ENCODE measurements around the gene CAPN15. TPM values are rescaled to one million over a fixed set of nuclear protein-coding genes. Genes with fewer than 3 reads are reported as not detected.

The CAPN15 gene
- total and polyA plus RNA-seq, 11 donors: 12.0 to 35.5 (median 20.3) TPM

DNA sequence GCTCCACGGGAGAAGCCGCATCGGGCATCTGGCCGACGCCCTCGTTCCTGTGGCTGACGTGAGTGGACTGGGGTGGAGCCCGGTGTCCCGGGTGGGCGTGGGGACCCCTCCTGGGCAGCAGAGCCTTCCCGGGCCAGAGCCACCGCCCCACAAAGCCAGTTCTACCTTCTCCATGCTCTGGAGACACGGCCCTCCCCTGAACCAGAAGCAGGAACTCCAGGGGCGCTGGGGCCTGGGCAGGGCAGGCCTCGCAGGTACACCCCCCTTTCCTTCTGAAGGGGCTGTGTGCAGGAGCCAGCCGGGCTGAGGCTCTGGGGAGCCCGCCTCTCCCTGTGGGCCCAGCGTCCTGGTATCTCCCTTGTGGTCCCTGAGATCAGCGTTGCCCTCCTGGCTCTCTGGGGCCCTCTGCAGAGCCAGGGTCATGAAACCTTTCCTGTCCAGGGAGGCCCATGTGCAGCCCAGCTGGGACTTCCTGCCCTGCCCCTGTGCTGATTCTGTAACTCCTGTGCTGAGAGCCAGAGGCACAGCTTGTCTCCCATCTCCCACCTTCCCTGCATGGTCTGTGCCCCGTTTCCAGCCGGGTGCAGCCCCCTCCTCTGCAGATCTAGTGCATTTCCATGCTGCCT lies 48.8 kb downstream of the CAPN15 start:
- H3K4me3 ChIP-seq: no peak overlapping the region
- ATAC-seq (no peak), DNase-seq (no peak)
- H3K27me3 ChIP-seq: no peaks in the 10 kb centered on the region
- H3K9me3 ChIP-seq: no peaks in the 10 kb centered on the region
- H3K27ac ChIP-seq: no peak overlapping the region
- WGBS, 4 donors: 70 to 85% (median 81%) methylated on average over 6 to 21 of the region's 21 CpGs
- TF ChIP-seq, protein P1, sequence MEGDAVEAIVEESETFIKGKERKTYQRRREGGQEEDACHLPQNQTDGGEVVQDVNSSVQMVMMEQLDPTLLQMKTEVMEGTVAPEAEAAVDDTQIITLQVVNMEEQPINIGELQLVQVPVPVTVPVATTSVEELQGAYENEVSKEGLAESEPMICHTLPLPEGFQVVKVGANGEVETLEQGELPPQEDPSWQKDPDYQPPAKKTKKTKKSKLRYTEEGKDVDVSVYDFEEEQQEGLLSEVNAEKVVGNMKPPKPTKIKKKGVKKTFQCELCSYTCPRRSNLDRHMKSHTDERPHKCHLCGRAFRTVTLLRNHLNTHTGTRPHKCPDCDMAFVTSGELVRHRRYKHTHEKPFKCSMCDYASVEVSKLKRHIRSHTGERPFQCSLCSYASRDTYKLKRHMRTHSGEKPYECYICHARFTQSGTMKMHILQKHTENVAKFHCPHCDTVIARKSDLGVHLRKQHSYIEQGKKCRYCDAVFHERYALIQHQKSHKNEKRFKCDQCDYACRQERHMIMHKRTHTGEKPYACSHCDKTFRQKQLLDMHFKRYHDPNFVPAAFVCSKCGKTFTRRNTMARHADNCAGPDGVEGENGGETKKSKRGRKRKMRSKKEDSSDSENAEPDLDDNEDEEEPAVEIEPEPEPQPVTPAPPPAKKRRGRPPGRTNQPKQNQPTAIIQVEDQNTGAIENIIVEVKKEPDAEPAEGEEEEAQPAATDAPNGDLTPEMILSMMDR (IDR thresholded peaks at IDR 0.05): no peak
- no peak for TF ChIP-seq POLR2A (IDR thresholded peaks at IDR 0.05)
- H3K4me1 ChIP-seq: peaks cover 0 to 9% (median 0%) of the 10 kb centered on the region in 12 donors
- peaks cover 0 to 31% (median 17%) of the 10 kb centered on the region in 9 donors for H3K36me3 ChIP-seq
- intact Hi-C loops (cut with DNase I): loop anchor here in 2 of 10 donors (5.0 kb wide), 2 partner anchors 51 to 86 kb away; no protein-coding TSS in a partner anchor

DNA sequence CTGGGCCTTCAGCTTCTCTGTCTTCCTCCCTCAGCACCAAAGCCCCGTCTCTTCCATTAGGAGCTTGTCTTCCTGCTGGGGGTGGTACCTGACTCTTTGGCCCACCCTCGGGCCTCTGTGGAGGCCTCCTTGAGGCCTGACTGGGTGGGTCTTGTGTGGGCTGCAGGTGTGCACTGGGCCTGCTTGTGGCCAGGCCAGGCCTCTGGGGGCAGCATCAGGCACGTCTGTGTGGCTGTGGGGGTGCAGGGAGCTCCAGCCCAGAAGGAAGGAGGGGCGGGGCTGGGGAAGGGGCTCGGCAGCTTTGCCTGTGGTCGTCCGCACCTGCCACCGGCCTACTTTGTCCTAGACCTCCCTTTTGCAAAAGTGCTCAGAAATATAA lies 49.3 kb downstream of the CAPN15 start:
- 75 to 85% (median 82%) methylated on average over 8 of the region's 8 CpGs for WGBS, 4 donors
- intact Hi-C loops (cut with DNase I): loop anchor here in 2 of 10 donors (5.0 kb wide), 2 partner anchors 50 to 85 kb away; no protein-coding TSS in a partner anchor
- Histone ChIP-seq H3K27me3 (no peaks in the 10 kb centered on the region), H3K4me3 (no peak overlapping the region), H3K27ac (no peak overlapping the region), H3K9me3 (no peaks in the 10 kb centered on the region), H3K4me1 (peaks cover 0 to 9% (median 0%) of the 10 kb centered on the region in 12 donors), H3K36me3 (peaks cover 0 to 31% (median 17%) of the 10 kb centered on the region in 9 donors)
- DNase-seq (no peak), ATAC-seq (no peak)
- TF ChIP-seq, protein P1 (IDR thresholded peaks at IDR 0.05): no peak
- TF ChIP-seq POLR2A (IDR thresholded peaks at IDR 0.05): no peak

DNA sequence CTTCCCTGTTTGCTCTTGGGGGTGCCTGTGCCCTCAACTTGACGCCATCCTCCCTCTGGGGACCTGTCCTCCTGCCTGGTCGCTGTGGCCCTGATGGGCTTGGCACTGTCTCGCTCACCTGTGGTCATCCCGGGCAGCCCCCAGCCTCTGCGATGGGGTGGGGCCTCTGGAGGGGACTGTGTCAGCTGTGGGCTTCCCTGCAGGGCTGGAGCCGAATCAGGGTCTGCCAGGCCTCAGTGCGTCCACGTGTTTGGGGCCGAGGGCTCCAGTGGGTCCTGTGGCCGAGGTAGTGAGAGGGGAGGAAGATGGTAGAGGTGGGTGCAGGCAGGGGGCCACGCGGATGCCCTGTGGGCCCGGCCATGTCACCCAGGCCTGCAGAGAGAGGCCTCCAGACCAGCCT lies 50.3 kb downstream of the CAPN15 start:
- H3K9me3 ChIP-seq: no peaks in the 10 kb centered on the region
- H3K36me3 ChIP-seq: peaks cover 0 to 31% (median 17%) of the 10 kb centered on the region in 9 donors
- ATAC-seq (no peak), DNase-seq (peak in 1 of 5 donors; percentile 55)
- H3K27ac ChIP-seq: no peak overlapping the region
- intact Hi-C loops (cut with DNase I): loop anchor here in 3 of 10 donors (2.0 to 5.0 kb wide), 3 partner anchors 50 to 85 kb away; no protein-coding TSS in a partner anchor
- no peaks in the 10 kb centered on the region for H3K27me3 ChIP-seq
- no peak overlapping the region for H3K4me3 ChIP-seq
- no peak for TF ChIP-seq POLR2A (IDR thresholded peaks at IDR 0.05)
- TF ChIP-seq, protein P1 (IDR thresholded peaks at IDR 0.05): no peak
- H3K4me1 ChIP-seq: peaks cover 0 to 9% (median 0%) of the 10 kb centered on the region in 12 donors
- WGBS, 4 donors: 93 to 98% (median 96%) methylated on average over 9 to 13 of the region's 13 CpGs

DNA sequence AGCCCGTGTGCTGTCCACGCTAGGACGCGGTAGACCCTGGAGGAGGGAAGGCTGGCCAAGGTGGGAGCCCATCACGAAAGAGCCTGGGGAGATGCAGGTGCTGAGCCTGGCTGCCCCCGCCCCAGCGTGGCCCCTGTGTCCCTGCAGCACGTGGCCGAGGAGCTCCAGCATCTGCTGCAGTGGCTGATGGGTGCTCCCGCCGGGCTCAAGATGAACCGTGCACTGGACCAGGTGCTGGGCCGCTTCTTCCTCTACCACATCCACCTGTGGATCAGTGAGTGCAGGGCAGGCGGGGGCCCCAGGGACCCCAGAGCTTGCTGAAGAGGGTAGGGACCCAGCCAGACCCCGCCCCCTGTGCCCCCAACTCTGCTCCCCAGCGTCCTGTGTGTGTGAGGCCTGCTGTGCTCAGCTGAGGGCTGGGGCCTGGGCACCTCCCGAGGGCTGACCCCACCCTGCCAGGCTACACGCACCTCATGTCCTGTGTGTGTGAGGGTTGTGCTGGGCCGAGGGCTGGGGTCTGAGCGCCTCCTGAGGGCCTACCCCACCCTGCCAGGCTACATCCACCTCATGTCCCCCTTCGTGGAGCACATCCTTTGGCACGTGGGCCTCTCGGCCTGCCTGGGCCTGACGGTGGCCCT lies 50.8 kb downstream of the CAPN15 start:
- H3K27me3 ChIP-seq: no peaks in the 10 kb centered on the region

More for the DNA sequence above, 50.8 kb downstream of the CAPN15 start:
- Histone ChIP-seq H3K4me3 (no peak overlapping the region), H3K27ac (no peak overlapping the region), H3K4me1 (peaks cover 0 to 11% (median 0%) of the 10 kb centered on the region in 12 donors), H3K9me3 (no peaks in the 10 kb centered on the region), H3K36me3 (peaks cover 0 to 31% (median 17%) of the 10 kb centered on the region in 9 donors)
- 85 to 90% (median 89%) methylated on average over 18 to 24 of the region's 24 CpGs for WGBS, 4 donors
- ATAC-seq (peak in 1 of 4 donors; percentile 0), DNase-seq (peak in 1 of 5 donors; percentile 63)
- TF ChIP-seq, protein P1 (IDR thresholded peaks at IDR 0.05): no peak
- TF ChIP-seq POLR2A (IDR thresholded peaks at IDR 0.05): no peak
- intact Hi-C loops (cut with DNase I): loop anchor here in 3 of 10 donors (2.0 to 5.0 kb wide), 3 partner anchors 49 to 84 kb away; no protein-coding TSS in a partner anchor

Data from heart left ventricle (tissue), 16 donors.